Vagina (tissue), 2 donors: ENCODE results near the gene TSEN2.

Experiments
- POLR2A ChIP-seq, 2 donors: fragments of 450-650 bp; IDR thresholded peaks; one replicate each; pipeline ENCODE4 v1.6.1; 2017; ENCODE audit warnings: antibody characterized with exemption in 2 of 2, mild to moderate bottlenecking in 2 of 2, moderate library complexity in 2 of 2
- TF ChIP-seq, protein P1 (sequence below), 3 experiments: fragments of 450-650 bp in 2 of 3; fragments of 200-600 bp in 1 of 3; sonication (generic) in 1 of 3; IDR thresholded peaks; one replicate each; pipeline ENCODE4 v1.5.1; 2017 to 2019; ENCODE audit warnings: antibody characterized with exemption in 3 of 3, mild to moderate bottlenecking in 2 of 3, moderate library complexity in 2 of 3

DNA sequence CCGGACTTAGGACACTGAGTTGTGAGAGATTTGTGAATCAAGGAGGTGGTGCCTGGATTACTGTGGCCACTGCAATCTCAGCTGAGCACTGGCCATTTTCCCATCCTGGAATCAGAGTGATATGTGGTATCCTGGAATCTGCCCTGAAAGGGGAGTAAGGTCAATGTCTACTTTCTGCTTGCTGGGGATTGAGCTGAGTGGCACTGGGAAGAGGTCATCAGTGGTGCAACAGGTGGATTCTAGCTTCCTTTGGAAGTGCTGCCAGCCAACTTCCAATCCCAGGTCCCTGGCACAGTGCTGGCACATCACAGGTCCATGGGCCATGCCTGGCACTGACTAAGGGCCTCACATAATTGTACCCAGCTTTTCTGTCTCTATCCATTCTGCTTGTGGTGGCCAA is 20.6 kb upstream of the TSEN2 start:
- no peak for TF ChIP-seq POLR2A (IDR thresholded peaks at IDR 0.05)
- TF ChIP-seq, protein P1, sequence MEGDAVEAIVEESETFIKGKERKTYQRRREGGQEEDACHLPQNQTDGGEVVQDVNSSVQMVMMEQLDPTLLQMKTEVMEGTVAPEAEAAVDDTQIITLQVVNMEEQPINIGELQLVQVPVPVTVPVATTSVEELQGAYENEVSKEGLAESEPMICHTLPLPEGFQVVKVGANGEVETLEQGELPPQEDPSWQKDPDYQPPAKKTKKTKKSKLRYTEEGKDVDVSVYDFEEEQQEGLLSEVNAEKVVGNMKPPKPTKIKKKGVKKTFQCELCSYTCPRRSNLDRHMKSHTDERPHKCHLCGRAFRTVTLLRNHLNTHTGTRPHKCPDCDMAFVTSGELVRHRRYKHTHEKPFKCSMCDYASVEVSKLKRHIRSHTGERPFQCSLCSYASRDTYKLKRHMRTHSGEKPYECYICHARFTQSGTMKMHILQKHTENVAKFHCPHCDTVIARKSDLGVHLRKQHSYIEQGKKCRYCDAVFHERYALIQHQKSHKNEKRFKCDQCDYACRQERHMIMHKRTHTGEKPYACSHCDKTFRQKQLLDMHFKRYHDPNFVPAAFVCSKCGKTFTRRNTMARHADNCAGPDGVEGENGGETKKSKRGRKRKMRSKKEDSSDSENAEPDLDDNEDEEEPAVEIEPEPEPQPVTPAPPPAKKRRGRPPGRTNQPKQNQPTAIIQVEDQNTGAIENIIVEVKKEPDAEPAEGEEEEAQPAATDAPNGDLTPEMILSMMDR (IDR thresholded peaks at IDR 0.05) = no peak
